Hypothalamus (tissue), 51 donors: ENCODE measurements around the gene ACOX1.

Experiments
- DNase-seq, 51 donors: peaks; one replicate each; lab custom pipeline; 2025; lab: John Stamatoyannopoulos, UW

The ACOX1 gene

GRCh38 chr17:75978938-75979704 is at the start of gene ACOX1, which contains the start of gene TEN1:
ACOX1 (minus strand) TSS chr17:75979166; CDS start chr17:75979073, 93 bp downstream.
TEN1 (plus strand) TSS chr17:75979240; CDS start chr17:75986193, 6,953 bp downstream.
- peak; percentile 82 to 99 (median 96) for DNase-seq

GRCh38 chr17:76027159-76027839 is 48.3 kb upstream of the ACOX1 start, which contains the start of gene EVPL:
EVPL (minus strand) TSS chr17:76027306; CDS start chr17:76027198, 108 bp downstream.
- no peak for DNase-seq

GRCh38 chr17:76026714-76027158 is 47.8 kb upstream of the ACOX1 start:
- DNase-seq = no peak

- no peak for DNase-seq
These were observed 46.3 kb upstream of the ACOX1 start for GRCh38 chr17:76025294-76025693.

- no peak for DNase-seq
These were observed 45.4 kb upstream of the ACOX1 start for GRCh38 chr17:76024353-76024752.

- DNase-seq = no peak
These were observed 44.9 kb upstream of the ACOX1 start for GRCh38 chr17:76023900-76024237.

- no peak for DNase-seq
These were observed 44.3 kb upstream of the ACOX1 start for GRCh38 chr17:76022973-76023899.

GRCh38 chr17:76022285-76022684 is 43.3 kb upstream of the ACOX1 start:
- no peak for DNase-seq

GRCh38 chr17:76019833-76020467 is 41.0 kb upstream of the ACOX1 start:
- DNase-seq = no peak

- no peak for DNase-seq
These were observed 39.8 kb upstream of the ACOX1 start for GRCh38 chr17:76018801-76019200.

- no peak for DNase-seq
These were observed 39.3 kb upstream of the ACOX1 start for GRCh38 chr17:76018340-76018680.

GRCh38 chr17:76017481-76018339 is 38.7 kb upstream of the ACOX1 start:
- no peak for DNase-seq

GRCh38 chr17:76014925-76015261 is 35.9 kb upstream of the ACOX1 start:
- no peak for DNase-seq

GRCh38 chr17:76014100-76014924 is 35.3 kb upstream of the ACOX1 start:
- peak in 32 of 51 donors; percentile 2 to 65 (median 26) for DNase-seq

GRCh38 chr17:76013377-76013932 is 34.5 kb upstream of the ACOX1 start:
- no peak for DNase-seq

GRCh38 chr17:76011951-76012350 is 33.0 kb upstream of the ACOX1 start:
- no peak for DNase-seq

GRCh38 chr17:76009969-76010661 is 31.1 kb upstream of the ACOX1 start:
- DNase-seq = no peak

GRCh38 chr17:76009447-76009846 is 30.5 kb upstream of the ACOX1 start:
- no peak for DNase-seq
